H1 (cell line): ENCODE data around the gene TSG101. TPM values are rescaled to one million over a fixed set of nuclear protein-coding genes. Genes with fewer than 3 reads are reported as not detected.

Experiments used
- CTCF ChIA-PET: fragments of 300-600 bp; sonication (Branson Sonifier 250); formaldehyde crosslinking; loops from one replicate; lab custom pipeline; 2021; ENCODE audit not compliant: partially characterized antibody; lab: Charles Lee
- POLR2A ChIA-PET: fragments of 300-600 bp; sonication (Branson Sonifier 250); formaldehyde crosslinking; loops from one replicate; lab custom pipeline; 2021; ENCODE audit warnings: inconsistent platforms; ENCODE audit not compliant: partially characterized antibody; lab: Charles Lee
- DNase-seq, 2 experiments: peaks; one replicate each; pipeline versions ENCODE4 v3.0.0 to v3.0.0-alpha.2; 2010 to 2022; ENCODE audit warnings: low spot score in 2 of 2, low read depth in 1 of 2, mixed read lengths in 1 of 2
- FAIRE-seq: peaks from 2 replicates; lab custom pipeline; 2011; peaks lifted over from hg19 to GRCh38; lab: Jason Lieb, UNC
- H2AFZ ChIP-seq: 2 replicates; pipeline ENCODE4 v1.8.1; 2012; ENCODE audit warnings: low read length, inconsistent platforms
- H2AK5ac ChIP-seq: 2 replicates; pipeline ENCODE4 v1.6.1; 2013; ENCODE audit warnings: low read depth, low read length
- H2BK120ac ChIP-seq: replicated peaks from 2 replicates; pipeline ENCODE3; 2013; ENCODE audit warnings: low read depth, low read length, inconsistent platforms
- H2BK12ac ChIP-seq: 2 replicates; pipeline ENCODE4 v1.6.1; 2013; ENCODE audit warnings: low read depth, low read length
- H2BK15ac ChIP-seq: 2 replicates; pipeline ENCODE4 v1.6.1; 2013; ENCODE audit warnings: low read length
- H2BK20ac ChIP-seq: 2 replicates; pipeline ENCODE4 v1.6.1; 2013; ENCODE audit warnings: low read length
- H2BK5ac ChIP-seq: 2 replicates; pipeline ENCODE4 v1.6.1; 2013; ENCODE audit warnings: low read depth, low read length
- H3K14ac ChIP-seq: 2 replicates; pipeline ENCODE4 v1.6.1; 2013; ENCODE audit warnings: inconsistent platforms; ENCODE audit not compliant: insufficient read length
- H3K18ac ChIP-seq: 2 replicates; pipeline ENCODE4 v1.6.1; 2013; ENCODE audit warnings: low read length; ENCODE audit errors: extremely low read depth
- H3K23ac ChIP-seq: 2 replicates; pipeline ENCODE4 v1.6.1; 2013; ENCODE audit warnings: inconsistent platforms; ENCODE audit not compliant: insufficient read length
- H3K23me2 ChIP-seq: 2 replicates; pipeline ENCODE4 v1.6.1; 2013; ENCODE audit warnings: low read depth, low read length
- H3K27ac ChIP-seq: 2 replicates; pipeline ENCODE4 v1.6.1; 2011; ENCODE audit warnings: low read depth, low read length, inconsistent platforms
- H3K27me3 ChIP-seq, 4 experiments: replicated peaks in 1 of 4; 1 replicate in 1 of 4; 2 replicates in 3 of 4; pipeline versions ENCODE4 v1.6.1 to v1.8.1; 2011 to 2013; ENCODE audit warnings: low read length in 3 of 4, mild to moderate bottlenecking in 3 of 4, inconsistent platforms in 2 of 4, mixed read lengths in 2 of 4, moderate library complexity in 1 of 4; ENCODE audit not compliant: control insufficient read depth in 3 of 4, insufficient read depth in 3 of 4; ENCODE audit errors: extremely low read depth in 1 of 4
- H3K36me3 ChIP-seq, 4 experiments: 2 replicates each; pipeline versions ENCODE4 v1.6.1 to v1.8.1; 2011 to 2013; ENCODE audit warnings: mild to moderate bottlenecking in 4 of 4, low read length in 3 of 4, moderate library complexity in 2 of 4, control low read depth in 1 of 4, inconsistent platforms in 1 of 4; ENCODE audit not compliant: insufficient read depth in 4 of 4, control insufficient read depth in 2 of 4
- H3K4ac ChIP-seq: replicated peaks from 2 replicates; pipeline ENCODE3; 2013; ENCODE audit warnings: low read length, low read depth, mixed read lengths, inconsistent platforms; ENCODE audit not compliant: insufficient read length
- H3K4me1 ChIP-seq, 4 experiments: replicated peaks in 1 of 4; 1 replicate in 1 of 4; 2 replicates in 3 of 4; pipeline versions ENCODE4 v1.6.1 to v1.8.1; 2011 to 2013; ENCODE audit warnings: low read length in 3 of 4, inconsistent platforms in 2 of 4, mixed read lengths in 1 of 4; ENCODE audit not compliant: insufficient read depth in 4 of 4, control insufficient read depth in 3 of 4
- H3K4me2 ChIP-seq, 2 experiments: 2 replicates each; pipeline versions ENCODE4 v1.6.1 to v1.8.1; 2011 to 2013; ENCODE audit warnings: low read depth in 2 of 2, low read length in 2 of 2, control low read depth in 1 of 2, inconsistent platforms in 1 of 2, mild to moderate bottlenecking in 1 of 2; ENCODE audit not compliant: insufficient read depth in 1 of 2
- H3K4me3 ChIP-seq, 4 experiments: fragments of 200-600, 300-600 bp in 1 of 4; sonication (generic), shearing (Covaris generic), sonication (Bioruptor Twin) in 1 of 4; 2 replicates each; pipeline versions ENCODE4 v1.5.1 to v1.8.1; 2011 to 2016; ENCODE audit warnings: low read length in 4 of 4, low read depth in 3 of 4, control low read depth in 2 of 4, inconsistent platforms in 2 of 4, mild to moderate bottlenecking in 2 of 4, mixed read lengths in 1 of 4, moderate library complexity in 1 of 4; ENCODE audit not compliant: insufficient read depth in 2 of 4; ENCODE audit errors: extremely low read depth in 1 of 4
- H3K56ac ChIP-seq: replicated peaks from 2 replicates; pipeline ENCODE3; 2013; ENCODE audit warnings: low read depth, mild to moderate bottlenecking, mixed read lengths, low read length, inconsistent platforms; ENCODE audit not compliant: insufficient read length
- H3K79me1 ChIP-seq: 2 replicates; pipeline ENCODE4 v1.6.1; 2013; ENCODE audit warnings: low read depth, low read length, control low read depth
- H3K79me2 ChIP-seq, 2 experiments: 2 replicates each; pipeline versions ENCODE4 v1.6.1 to v1.8.1; 2012 to 2013; ENCODE audit warnings: low read length in 2 of 2, mild to moderate bottlenecking in 2 of 2, inconsistent platforms in 1 of 2; ENCODE audit not compliant: insufficient read depth in 2 of 2, control insufficient read depth in 1 of 2
- H3K9ac ChIP-seq, 4 experiments: replicated peaks in 1 of 4; 1 replicate in 1 of 4; 2 replicates in 3 of 4; pipeline versions ENCODE4 v1.6.1 to v1.8.1; 2011 to 2013; ENCODE audit warnings: low read depth in 3 of 4, low read length in 3 of 4, control low read depth in 2 of 4, mild to moderate bottlenecking in 2 of 4, moderate library complexity in 2 of 4, inconsistent platforms in 1 of 4; ENCODE audit errors: extremely low read depth in 1 of 4
- H3K9me3 ChIP-seq, 2 experiments: 2 replicates each; pipeline versions ENCODE4 v1.6.1 to v1.8.1; 2012 to 2013; ENCODE audit warnings: mild to moderate bottlenecking in 2 of 2, moderate library complexity in 2 of 2, control low read depth in 1 of 2, inconsistent platforms in 1 of 2, low read depth in 1 of 2, low read length in 1 of 2, mixed read lengths in 1 of 2; ENCODE audit not compliant: insufficient read depth in 2 of 2
- H4K20me1 ChIP-seq, 2 experiments: replicated peaks in 1 of 2; 2 replicates each; pipeline versions ENCODE3 to v1.8.1; 2011 to 2013; ENCODE audit warnings: inconsistent platforms in 2 of 2, low read length in 2 of 2, mild to moderate bottlenecking in 1 of 2; ENCODE audit not compliant: insufficient read depth in 2 of 2, control insufficient read depth in 1 of 2
- H4K5ac ChIP-seq: 2 replicates; pipeline ENCODE4 v1.6.1; 2013; ENCODE audit warnings: low read length, low read depth, mixed read lengths, inconsistent platforms; ENCODE audit not compliant: insufficient read length
- H4K8ac ChIP-seq: 2 replicates; pipeline ENCODE4 v1.8.0; 2013; ENCODE audit warnings: mild to moderate bottlenecking, moderate library complexity, low read length, inconsistent platforms; ENCODE audit not compliant: insufficient read depth; ENCODE audit errors: extremely low read depth
- H4K91ac ChIP-seq: replicated peaks from 2 replicates; pipeline ENCODE3; 2013; ENCODE audit warnings: low read length, mixed read lengths, inconsistent platforms; ENCODE audit not compliant: insufficient read length
- CTCF ChIP-seq, 3 experiments: IDR thresholded peaks; 1 replicate in 2 of 3; 2 replicates in 1 of 3; pipeline versions ENCODE4 v1.5.1 to v1.6.1; 2011; ENCODE audit warnings: low read length in 3 of 3, mild to moderate bottlenecking in 3 of 3, inconsistent platforms in 2 of 3, low read depth in 1 of 3, moderate library complexity in 1 of 3; ENCODE audit not compliant: insufficient read depth in 1 of 3; ENCODE audit errors: control extremely low read depth in 1 of 3
- RAD21 ChIP-seq, 2 experiments: IDR thresholded peaks in 1 of 2; conservative IDR thresholded peaks in 1 of 2; 2 replicates each; pipeline ENCODE4 v1.6.1; 2011; ENCODE audit warnings: low read depth in 2 of 2, low read length in 2 of 2, improper control_type of control experiment in 1 of 2, inconsistent platforms in 1 of 2, mild to moderate bottlenecking in 1 of 2, moderate library complexity in 1 of 2
- YY1 ChIP-seq: IDR thresholded peaks from 2 replicates; pipeline ENCODE4 v1.6.1; 2011; ENCODE audit warnings: low read depth, mild to moderate bottlenecking, low read length
- WGBS, 2 experiments: shearing (Covaris generic) in 1 of 2; methylation state at CpG; one replicate each; pipeline versions ENCODE4 v1.1.6 to v1.1.7; 2013 to 2015; ENCODE audit warnings: low lambda C conversion rate in 2 of 2, mixed read lengths in 2 of 2, inconsistent platforms in 1 of 2, low coverage in 1 of 2, missing lambda C conversion rate in 1 of 2; ENCODE audit not compliant: insufficient replicate concordance in 2 of 2, insufficient coverage in 1 of 2, insufficient read length in 1 of 2; ENCODE audit errors: extremely low coverage in 1 of 2, missing lambda C conversion rate in 1 of 2; 5-methylcytosine and 5-hydroxymethylcytosine counted together
- polyA plus RNA-seq, 7 experiments: library from polyadenylated mRNA; depleted of rRNA in 3 of 7; stranded (reverse) in 5 of 7; unstranded in 2 of 7; fragments of >200 nt in 5 of 7; fragments of 200-250 nt in 2 of 7; gene quantifications; 1 replicate in 5 of 7; 2 replicates in 1 of 7; 4 replicates in 1 of 7; pipeline versions ENCODE4 v1.2.1 to v1.2.3, GENCODE V29; 2011 to 2013; ENCODE audit warnings: missing spikeins in 2 of 7, mixed read lengths in 2 of 7
- total RNA-seq: library from RNA; stranded (reverse); fragmentation: NEBNext Ultra II Directional; extraction: Animal tissue kit (Norgen Biotek cat#: 25700); gene quantifications from 2 replicates; pipeline ENCODE4 v1.2.1, GENCODE V29; 2021

TSG101 gene
- total and polyA plus RNA-seq, 2 of the 8 experiments (the other 6 are each of a cell fraction or from before 2014, with no cell fraction given) = 50.8 to 151 TPM

DNA sequence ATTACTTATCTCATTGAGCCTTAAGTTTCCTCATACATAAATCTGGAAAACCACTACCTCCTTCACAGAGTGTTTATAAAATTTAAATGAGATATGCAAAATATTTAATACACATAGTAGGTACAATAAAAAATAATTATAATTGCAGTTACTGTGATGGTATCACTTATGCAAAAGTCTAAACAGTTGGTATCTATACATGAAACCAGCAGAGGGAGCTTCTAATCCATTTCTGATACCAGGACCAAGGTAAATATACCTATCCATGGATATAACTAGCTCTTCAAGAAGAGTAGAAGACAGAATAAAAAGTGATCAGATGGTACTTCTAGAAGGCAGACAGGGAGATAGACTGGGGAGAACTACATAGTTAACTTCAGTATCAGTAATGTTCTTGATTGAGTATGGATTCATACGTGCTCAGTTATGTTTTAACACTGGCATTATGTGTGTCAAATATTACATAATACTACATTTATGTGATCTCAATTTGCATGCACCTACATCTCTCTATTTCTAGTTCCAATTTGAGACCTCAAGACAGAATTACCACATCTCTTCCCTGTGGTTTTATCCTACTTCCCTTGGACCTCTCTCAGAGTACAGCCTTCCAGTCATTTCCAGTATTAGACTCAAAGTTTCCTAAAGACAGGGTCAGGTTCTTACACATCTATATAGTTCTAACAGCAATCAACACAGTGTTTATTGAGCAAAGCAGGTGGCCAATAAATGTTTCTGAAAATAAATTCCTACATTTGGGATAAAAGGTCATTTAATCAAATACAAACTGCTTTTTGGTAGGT, 13.7 kb upstream of the TSG101 start:
- Histone ChIP-seq H3K4ac (no peak overlapping the region), H3K27me3 (no peaks in the 10 kb centered on the region), H2BK5ac (no peak overlapping the region), H3K79me1 (no peaks in the 10 kb centered on the region), H3K23me2 (no peaks in the 10 kb centered on the region), H3K9ac (no peak overlapping the region), H3K9me3 (no peaks in the 10 kb centered on the region), H2AK5ac (no peak overlapping the region), H4K91ac (no peak overlapping the region), H3K14ac (no peak overlapping the region), H3K4me3 (no peak overlapping the region), H4K20me1 (peaks cover 0 to 2% of the 10 kb centered on the region in 2 experiments), H2BK15ac (no peak overlapping the region), H3K79me2 (no peaks in the 10 kb centered on the region), H3K27ac (no peak overlapping the region), H2BK12ac (no peak overlapping the region), H3K56ac (no peak overlapping the region), H2AFZ (no peak overlapping the region), H3K18ac (no peak overlapping the region), H3K36me3 (no peaks in the 10 kb centered on the region; a peak in 1 of 8 replicates), H2BK120ac (no peak overlapping the region), H3K4me1 (no peaks in the 10 kb centered on the region), H2BK20ac (no peak overlapping the region), H4K8ac (no peak overlapping the region), H4K5ac (no peak overlapping the region), H3K23ac (no peak overlapping the region), H3K4me2 (no peak overlapping the region)
- ChIA-PET CTCF (interaction anchor here (0.6 to 2.5 kb wide), 26 partner anchors 10 to 1650 kb away, joined by 3 to 30 read pairs (median 4); partner anchors contain the start of gene TSG101), POLR2A (interaction anchor here (0.9 to 1.5 kb wide), 3 partner anchors 9 to 14 kb away, joined by 3 to 8 read pairs (median 4); partner anchors contain the start of gene TSG101)
- DNase-seq (no peak), FAIRE-seq (no peak)
- WGBS, 2 experiments = 95% methylated on average over 1 of the region's 1 CpG; no CpG with 5 or more reads in 1 of the 2 experiments
- TF ChIP-seq YY1 (no peak), CTCF (IDR thresholded peaks at IDR 0.05; ENCODE audit: control extremely low read depth in 1 of 3, insufficient read depth in 1 of 3, low read depth in 1 of 3, low read length in 3 of 3) (peak in 1 of 3 experiments; percentile 16; a peak in 1 of 4 replicates), RAD21 (IDR thresholded peaks at IDR 0.05 in 1 of 2, conservative IDR thresholded peaks at IDR 0.05 in 1 of 2; ENCODE audit: low read depth in 2 of 2, low read length in 2 of 2) (peak; percentile 48 to 55)
